Right atrium auricular region (tissue), 2 donors: ENCODE results near the gene CLCN6. TPM values are rescaled to one million over a fixed set of nuclear protein-coding genes. Genes with fewer than 3 reads are reported as not detected.

ENCODE experiments used
- DNase-seq: peaks from one replicate; pipeline ENCODE4 v3.0.0-alpha.2; 2019; ENCODE audit warnings: low spot score
- H3K27ac ChIP-seq, 2 donors: fragments of 200-600 bp; sonication (generic); 1 replicate in 1 of 2; 2 replicates in 1 of 2; pipeline ENCODE4 v1.5.1; 2016 to 2019
- H3K27me3 ChIP-seq, 2 donors: fragments of 200-600 bp; sonication (generic); one replicate each; pipeline versions ENCODE4 v1.5.1 to v1.6.0; 2017 to 2019
- H3K36me3 ChIP-seq: fragments of 200-600 bp; sonication (generic); one replicate; pipeline ENCODE4 v1.5.1; 2016
- H3K4me1 ChIP-seq, 2 donors: fragments of 200-600 bp; sonication (generic); one replicate each; pipeline versions ENCODE4 v1.5.1 to v1.6.0; 2017 to 2019
- H3K4me3 ChIP-seq, 2 donors: fragments of 200-600 bp; sonication (generic); 1 replicate in 1 of 2; 2 replicates in 1 of 2; pipeline ENCODE4 v1.5.1; 2017 to 2019; ENCODE audit warnings: mild to moderate bottlenecking in 1 of 2, moderate library complexity in 1 of 2
- H3K9me3 ChIP-seq, 2 donors: fragments of 200-600 bp; sonication (generic); one replicate each; pipeline ENCODE4 v1.5.1; 2019
- CTCF ChIP-seq, 2 donors: fragments of 200-600 bp; sonication (generic); IDR thresholded peaks; one replicate each; pipeline ENCODE4 v1.5.1; 2019; ENCODE audit warnings: antibody characterized with exemption in 2 of 2
- total RNA-seq, 2 donors: library from RNA; depleted of rRNA; stranded (reverse); fragments of >200 nt; gene quantifications; one replicate each; pipeline ENCODE4 v1.1.0, GENCODE V29; 2016

The CLCN6 gene
- total RNA-seq, 2 donors from 2014 or later = 14.8 to 15.2 TPM

DNA sequence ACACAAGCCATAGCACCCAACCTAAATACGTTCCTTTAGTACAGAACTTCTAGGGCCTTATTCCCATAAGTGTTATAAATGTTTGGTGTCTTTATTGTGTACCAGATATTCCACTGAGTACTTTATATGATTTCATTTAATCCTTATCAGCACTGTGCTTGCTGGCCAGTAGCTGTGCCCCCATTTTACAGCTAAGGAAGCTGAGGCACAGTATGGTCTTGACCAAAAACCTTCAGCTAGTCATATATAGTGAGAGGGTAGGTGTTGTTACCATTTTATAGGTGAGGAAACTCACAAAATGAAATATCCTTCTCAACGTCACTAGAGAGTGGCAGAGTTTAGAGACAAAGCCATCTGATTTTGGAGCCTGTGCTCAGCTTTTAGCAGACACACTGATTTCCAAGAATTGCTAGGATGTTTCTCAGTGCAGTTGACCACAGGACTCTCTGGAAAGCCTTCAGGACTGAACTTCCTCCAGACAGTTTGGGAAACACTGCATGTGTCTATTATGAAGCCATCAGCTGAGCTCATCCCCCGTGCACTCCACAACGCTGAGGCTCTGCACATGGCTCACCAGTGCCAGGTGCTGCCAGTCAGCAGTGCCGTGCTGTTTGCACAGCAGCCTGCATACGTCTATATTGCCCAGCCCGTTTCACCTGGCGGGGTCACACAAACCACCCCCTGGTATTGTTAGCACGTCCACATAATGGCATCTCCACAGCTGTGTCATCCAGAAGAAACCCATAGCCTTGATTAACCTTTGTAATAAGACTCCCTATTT lies 26.1 kb downstream of the CLCN6 start:
- H3K27ac ChIP-seq = no peak overlapping the region
- H3K36me3 ChIP-seq = peaks cover 87% of the 10 kb centered on the region
- no peaks in the 10 kb centered on the region for H3K9me3 ChIP-seq
- no peak for DNase-seq
- no peaks in the 10 kb centered on the region for H3K4me1 ChIP-seq
- H3K4me3 ChIP-seq = no peak overlapping the region
- no peak for TF ChIP-seq CTCF (IDR thresholded peaks at IDR 0.05)
- no peaks in the 10 kb centered on the region for H3K27me3 ChIP-seq

GRCh38 chr1:11833497-11833896 lies 27.5 kb downstream of the CLCN6 start:
- Histone ChIP-seq H3K4me3 (no peak overlapping the region), H3K9me3 (no peaks in the 10 kb centered on the region), H3K27ac (no peak overlapping the region), H3K4me1 (no peaks in the 10 kb centered on the region), H3K27me3 (no peaks in the 10 kb centered on the region), H3K36me3 (peaks cover 89% of the 10 kb centered on the region)
- no peak for TF ChIP-seq CTCF (IDR thresholded peaks at IDR 0.05)
- DNase-seq = no peak

GRCh38 chr1:11833900-11834299 lies 27.9 kb downstream of the CLCN6 start:
- H3K4me1 ChIP-seq = peaks cover 0 to 1% of the 10 kb centered on the region in 2 donors
- no peak overlapping the region for H3K27ac ChIP-seq
- no peaks in the 10 kb centered on the region for H3K27me3 ChIP-seq
- no peak for DNase-seq
- H3K36me3 ChIP-seq = peaks cover 89% of the 10 kb centered on the region
- no peaks in the 10 kb centered on the region for H3K9me3 ChIP-seq
- TF ChIP-seq CTCF (IDR thresholded peaks at IDR 0.05) = no peak
- no peak overlapping the region for H3K4me3 ChIP-seq

DNA sequence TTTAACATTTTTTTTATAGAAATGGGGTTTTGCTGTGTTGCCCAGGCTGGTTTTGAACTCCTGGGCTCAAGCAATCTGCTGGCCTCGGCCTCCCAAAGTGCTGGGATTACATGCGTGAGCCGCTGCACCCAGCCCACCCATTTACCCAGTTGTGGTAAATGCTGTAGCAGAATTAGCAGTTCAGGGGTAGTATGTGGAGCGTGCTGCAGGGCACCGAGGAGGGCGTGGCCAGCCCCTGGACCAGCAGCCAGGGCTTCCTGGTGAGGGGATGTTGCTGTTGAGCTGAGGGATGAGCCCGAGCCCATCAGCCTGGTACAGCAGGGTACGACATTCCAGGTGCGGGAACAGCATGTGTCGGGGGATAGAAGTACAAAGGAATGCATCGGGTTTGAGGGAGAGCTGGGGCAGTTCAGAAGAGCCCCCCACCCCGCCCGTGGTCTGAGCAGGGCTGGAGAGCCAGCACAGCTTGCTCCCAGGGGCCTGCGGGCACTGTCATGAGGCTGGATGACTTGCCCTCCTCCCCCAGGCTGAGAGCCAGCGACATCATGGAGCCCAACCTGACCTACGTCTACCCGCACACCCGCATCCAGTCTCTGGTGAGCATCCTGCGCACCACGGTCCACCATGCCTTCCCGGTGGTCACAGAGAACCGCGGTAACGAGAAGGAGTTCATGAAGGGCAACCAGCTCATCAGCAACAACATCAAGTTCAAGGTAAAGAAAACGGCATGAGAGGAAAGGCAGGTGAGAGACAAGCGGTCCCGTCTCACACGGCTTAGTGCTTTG lies 29.6 kb downstream of the CLCN6 start:
- no peak overlapping the region for H3K27ac ChIP-seq
- H3K4me1 ChIP-seq = peaks cover 0 to 16% of the 10 kb centered on the region in 2 donors
- no peaks in the 10 kb centered on the region for H3K9me3 ChIP-seq
- no peak for DNase-seq
- TF ChIP-seq CTCF (IDR thresholded peaks at IDR 0.05) = no peak
- peaks cover 90% of the 10 kb centered on the region for H3K36me3 ChIP-seq
- H3K27me3 ChIP-seq = no peaks in the 10 kb centered on the region
- no peak overlapping the region for H3K4me3 ChIP-seq

GRCh38 chr1:11836955-11837766 lies 31.2 kb downstream of the CLCN6 start:
- TF ChIP-seq CTCF (IDR thresholded peaks at IDR 0.05) = no peak
- Histone ChIP-seq H3K36me3 (peaks cover 94% of the 10 kb centered on the region), H3K4me3 (no peak overlapping the region)

More at GRCh38 chr1:11836955-11837766, 31.2 kb downstream of the CLCN6 start:
- H3K9me3 ChIP-seq = no peaks in the 10 kb centered on the region
- no peak for DNase-seq
- no peak overlapping the region for H3K27ac ChIP-seq
- H3K4me1 ChIP-seq = peaks cover 0 to 31% of the 10 kb centered on the region in 2 donors
- H3K27me3 ChIP-seq = no peaks in the 10 kb centered on the region
